GM12878 (cell line): Measurements from ENCODE around the gene IL22RA2. TPM values are rescaled to one million over a fixed set of nuclear protein-coding genes. Genes with fewer than 3 reads are reported as not detected.
A peak's percentile ranks its signal among the peaks of the same experiment; 100 is the strongest.

Source experiments
- ATF2 ChIP-seq: IDR thresholded peaks from 2 replicates; pipeline ENCODE4 v1.6.1; 2012; ENCODE audit warnings: low read length, inconsistent platforms
- ATF7 ChIP-seq: fragments of 450-650 bp; IDR thresholded peaks from 2 replicates; pipeline ENCODE4 v1.6.1; 2016; ENCODE audit warnings: low read depth, mild to moderate bottlenecking
- BACH1 ChIP-seq: fragments of 450-650 bp; IDR thresholded peaks from 2 replicates; pipeline ENCODE4 v1.6.1; 2017; ENCODE audit warnings: mild to moderate bottlenecking, borderline replicate concordance
- CBX5 ChIP-seq: sonication (generic); IDR thresholded peaks from 2 replicates; pipeline ENCODE4 v1.6.1; 2016; ENCODE audit warnings: low read depth, moderate library complexity, mild to moderate bottlenecking, inconsistent platforms
- GABPA ChIP-seq: IDR thresholded peaks from 2 replicates; pipeline ENCODE4 v1.6.1; 2014; ENCODE audit warnings: antibody characterized with exemption, low read depth, mild to moderate bottlenecking, inconsistent platforms
- JUND ChIP-seq: IDR thresholded peaks from 2 replicates; pipeline ENCODE4 v1.6.1; 2012; ENCODE audit warnings: low read depth, mild to moderate bottlenecking, low read length, improper control_type of control experiment, moderate library complexity
- MEF2B ChIP-seq: fragments of 450-650 bp; IDR thresholded peaks from 2 replicates; pipeline ENCODE4 v1.6.1; 2018; ENCODE audit warnings: mild to moderate bottlenecking, moderate library complexity; ENCODE audit not compliant: partially characterized antibody, poor library complexity, severe bottlenecking
- MLLT1 ChIP-seq: fragments of 450-650 bp; IDR thresholded peaks from 2 replicates; pipeline ENCODE4 v1.6.1; 2016; ENCODE audit warnings: mild to moderate bottlenecking
- NFIC ChIP-seq: IDR thresholded peaks from 2 replicates; pipeline ENCODE4 v1.6.1; 2012; ENCODE audit warnings: low read depth, mild to moderate bottlenecking, inconsistent platforms, low read length, moderate library complexity
- POLR2AphosphoS2 ChIP-seq: IDR thresholded peaks from 2 replicates; pipeline ENCODE4 v1.6.1; 2011; ENCODE audit warnings: low read depth, mild to moderate bottlenecking, low read length, improper control_type of control experiment, moderate library complexity
- SKIL ChIP-seq: fragments of 450-650 bp; IDR thresholded peaks from 2 replicates; pipeline ENCODE4 v1.6.1; 2017; ENCODE audit warnings: mild to moderate bottlenecking, low read depth, inconsistent platforms; ENCODE audit not compliant: poor library complexity, severe bottlenecking
- USF1 ChIP-seq: IDR thresholded peaks from 2 replicates; pipeline ENCODE4 v1.6.1; 2011; ENCODE audit warnings: borderline replicate concordance, low read depth, mild to moderate bottlenecking, moderate library complexity, mixed read lengths, low read length; ENCODE audit not compliant: insufficient read depth; ENCODE audit errors: extremely low read length
- ZBTB11 ChIP-seq: fragments of 450-650 bp; formaldehyde crosslinking; IDR thresholded peaks from 2 replicates; pipeline ENCODE4 v1.5.0; 2022; ENCODE audit warnings: mild to moderate bottlenecking, missing genetic modification characterization
- ZNF687 ChIP-seq: fragments of 450-650 bp; IDR thresholded peaks from 2 replicates; pipeline ENCODE4 v1.6.1; 2017; ENCODE audit warnings: mild to moderate bottlenecking, moderate library complexity
- polyA plus RNA-seq, 11 experiments: library from polyadenylated mRNA; depleted of rRNA in 4 of 11; unstranded in 6 of 11; stranded (reverse) in 5 of 11; fragments of >200 nt; fragmentation: Nextera tagmentation in 4 of 11; fragmentation: Illumina TruSeq in 1 of 11; extraction: Ambion mirVana in 4 of 11; extraction: Trizol in 1 of 11; gene quantifications; 1 replicate in 1 of 11; 2 replicates in 10 of 11; pipeline versions ENCODE4 v1.2.1 to v1.2.3, GENCODE V29; 2011 to 2016; ENCODE audit warnings: inconsistent platforms in 2 of 11, missing spikeins in 2 of 11, low read depth in 1 of 11
- total RNA-seq, 4 experiments: library from RNA; depleted of rRNA in 3 of 4; stranded (reverse); fragments of >200 nt in 3 of 4; fragmentation: Illumina TruSeq in 1 of 4; extraction: Trizol in 1 of 4; gene quantifications; 2 replicates each; pipeline versions ENCODE4 v1.2.1 to v1.2.3, GENCODE V29; 2013 to 2021

IL22RA2 gene
- total and polyA plus RNA-seq, 10 of the 15 experiments (the other 5 are each of a cell fraction or from before 2014, with no cell fraction given): 0.05 to 0.22 (median 0.09) TPM; not detected in 3

GRCh38 chr6:137094411-137095008, 78.9 kb downstream of the IL22RA2 start (continued):
- TF ChIP-seq SKIL (peak; percentile 81), GABPA (no peak), CBX5 (peak; percentile 81), BACH1 (no peak), ZNF687 (peak; percentile 55; the same call in 1 of the 2 replicates), JUND (no peak), MEF2B (peak; percentile 60), ATF2 (0 out of 2 replicates have a peak, but pooled peaks have one; percentile 15), ZBTB11 (CRISPR knock-in tag) (no peak), NFIC (peak; percentile 74), USF1 (no peak), POLR2AphosphoS2 (no peak), MLLT1 (peak; percentile 60; the same call in 1 of the 2 replicates), ATF7 (peak; percentile 36; the same call in 1 of the 2 replicates)
